Pons (tissue), 1 donor: Measurements from ENCODE around the gene AGAP1.
"Not testable (repeated sequence)": the region's sequence is repeated elsewhere in the genome, so short reads cannot be mapped to it uniquely, and the experiment has no call there.

ENCODE experiments used
- DNase-seq: peaks from one replicate; pipeline ENCODE4 v3.0.0-alpha.2; 2016; ENCODE audit warnings: low spot score

AGAP1 gene

DNA sequence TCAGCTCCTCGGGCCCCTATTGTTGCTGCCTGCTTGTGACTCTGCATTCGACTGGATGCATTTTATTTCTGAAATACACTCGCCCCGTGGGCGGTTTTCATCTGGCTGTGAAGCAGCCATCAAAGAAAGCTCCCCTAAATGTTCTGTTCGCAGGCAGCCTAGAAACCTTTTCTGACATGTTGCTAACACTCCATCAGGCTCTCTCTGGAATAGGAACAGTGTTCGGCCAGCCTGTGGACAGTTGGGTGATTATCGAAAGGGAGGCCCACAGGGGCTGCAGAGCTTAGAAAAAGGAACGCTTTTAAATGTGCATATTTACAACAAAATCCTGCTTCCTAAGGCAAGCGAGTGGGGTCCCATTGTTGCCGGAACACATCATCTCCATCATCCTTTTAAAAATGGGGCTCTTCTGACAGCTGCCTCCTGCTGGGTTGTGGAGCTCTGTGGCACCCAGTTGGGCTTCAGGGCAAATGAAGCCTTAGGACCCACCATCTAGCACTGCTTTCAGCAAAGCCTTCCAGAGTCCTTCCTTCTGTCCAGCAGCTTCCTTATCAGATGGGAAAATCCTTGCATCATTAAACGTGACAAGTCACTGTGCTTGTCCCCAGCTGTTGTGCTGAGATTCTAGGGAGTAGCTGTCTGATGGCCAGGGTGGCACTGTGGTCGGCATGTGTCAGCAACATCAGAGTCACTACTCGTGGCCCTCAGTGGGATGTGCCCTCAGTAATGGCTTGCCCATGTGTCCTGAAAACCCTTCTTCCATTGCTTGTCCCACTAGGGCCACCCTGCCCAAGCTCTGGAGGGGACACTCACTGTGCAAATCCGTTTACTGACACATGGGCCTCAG lies 571.7 kb downstream of the AGAP1 start:
- no peak for DNase-seq

DNA sequence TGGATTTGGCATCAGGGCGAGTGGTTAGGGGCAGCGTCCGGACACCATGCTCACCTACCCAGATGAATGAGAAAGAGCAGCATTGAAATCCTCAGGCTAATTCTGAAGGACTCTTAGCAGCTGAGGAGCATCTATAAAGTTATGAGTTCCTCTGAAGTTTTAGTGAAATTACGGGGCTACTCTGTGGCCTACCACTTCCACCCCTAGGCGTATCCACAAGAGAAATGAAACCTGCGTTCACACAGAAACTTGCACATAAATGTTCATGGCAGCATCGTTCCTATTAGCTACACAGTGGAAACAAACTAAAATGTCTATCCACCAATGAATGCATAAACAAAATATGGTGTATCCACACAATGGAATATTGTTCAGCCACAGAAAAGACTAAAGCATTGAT lies 576.4 kb downstream of the AGAP1 start:
- DNase-seq: no peak

DNA sequence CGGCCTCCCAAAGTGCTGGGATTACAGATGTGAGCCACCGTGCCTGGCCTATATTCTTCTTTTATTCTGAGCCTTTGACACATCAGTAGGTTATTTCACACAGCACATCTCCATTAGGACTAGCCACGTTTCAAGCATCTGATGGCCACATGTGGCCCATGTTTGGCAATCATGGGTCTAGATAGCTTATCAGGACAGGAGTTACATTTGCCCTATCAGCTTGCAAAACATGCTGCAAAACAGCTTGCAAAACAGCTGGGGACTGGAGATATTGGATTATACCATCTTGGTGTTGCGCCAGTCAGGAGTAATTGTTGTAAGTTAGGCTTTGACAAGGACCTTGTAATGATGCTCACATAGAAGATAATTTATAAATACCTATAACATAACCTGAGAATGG lies 579.4 kb downstream of the AGAP1 start:
- DNase-seq: no peak

DNA sequence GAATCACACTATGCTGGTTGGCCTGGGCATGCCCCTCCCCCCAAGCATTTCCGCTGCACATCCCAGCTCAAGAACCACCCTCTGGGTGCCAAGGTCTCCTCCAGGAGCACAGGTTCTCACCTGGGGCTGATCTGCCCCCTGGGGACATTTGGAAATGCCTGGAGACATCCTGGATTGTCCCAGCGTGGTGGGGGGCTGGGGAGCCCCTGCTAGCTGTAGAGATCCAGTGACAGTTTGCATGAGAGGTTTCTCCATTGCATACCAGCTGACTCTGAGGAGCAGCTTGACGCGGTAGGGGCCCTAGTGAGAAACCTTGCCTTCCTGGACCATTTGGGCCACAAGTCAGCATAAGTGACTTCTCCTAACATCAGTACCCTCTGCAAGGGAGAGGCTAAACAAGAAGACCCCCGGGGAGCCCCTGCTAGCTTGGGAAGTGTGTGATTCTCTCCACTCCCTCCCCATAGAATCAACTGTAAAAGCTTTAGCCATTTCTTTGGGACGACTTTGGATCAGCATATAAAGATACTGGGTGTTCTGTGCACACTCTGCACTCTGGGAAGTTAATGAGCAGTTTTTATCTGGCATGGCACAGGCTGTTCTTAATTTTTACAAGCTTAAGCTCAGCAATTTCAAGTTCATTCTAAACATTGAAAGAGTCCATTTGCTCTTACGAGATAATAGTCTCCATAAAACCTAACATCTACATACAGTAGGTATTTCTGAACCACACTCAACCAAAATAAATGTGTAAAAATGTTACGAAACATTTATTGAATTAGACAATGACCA lies 580.2 kb downstream of the AGAP1 start:
- DNase-seq: no peak

DNA sequence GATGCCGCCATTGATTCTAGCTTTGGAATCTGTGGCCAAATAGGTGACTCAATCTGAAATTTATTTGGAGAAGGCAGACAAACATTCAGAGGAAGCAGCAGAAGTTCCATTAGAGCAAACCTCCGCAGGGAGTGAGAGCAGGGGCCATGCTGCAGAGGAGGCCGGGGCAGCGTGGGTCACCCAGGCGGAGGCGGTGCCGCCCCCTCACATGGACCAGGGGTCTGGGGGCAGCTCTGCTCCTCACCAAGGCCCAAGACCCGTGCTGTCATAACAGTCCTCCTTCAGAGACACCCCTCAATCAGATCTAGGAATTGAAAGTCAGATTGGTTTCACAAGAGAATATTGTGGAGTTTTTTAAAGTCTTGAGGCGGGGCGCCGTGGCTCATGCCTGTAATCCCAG lies 582.0 kb downstream of the AGAP1 start:
- no peak for DNase-seq

DNA sequence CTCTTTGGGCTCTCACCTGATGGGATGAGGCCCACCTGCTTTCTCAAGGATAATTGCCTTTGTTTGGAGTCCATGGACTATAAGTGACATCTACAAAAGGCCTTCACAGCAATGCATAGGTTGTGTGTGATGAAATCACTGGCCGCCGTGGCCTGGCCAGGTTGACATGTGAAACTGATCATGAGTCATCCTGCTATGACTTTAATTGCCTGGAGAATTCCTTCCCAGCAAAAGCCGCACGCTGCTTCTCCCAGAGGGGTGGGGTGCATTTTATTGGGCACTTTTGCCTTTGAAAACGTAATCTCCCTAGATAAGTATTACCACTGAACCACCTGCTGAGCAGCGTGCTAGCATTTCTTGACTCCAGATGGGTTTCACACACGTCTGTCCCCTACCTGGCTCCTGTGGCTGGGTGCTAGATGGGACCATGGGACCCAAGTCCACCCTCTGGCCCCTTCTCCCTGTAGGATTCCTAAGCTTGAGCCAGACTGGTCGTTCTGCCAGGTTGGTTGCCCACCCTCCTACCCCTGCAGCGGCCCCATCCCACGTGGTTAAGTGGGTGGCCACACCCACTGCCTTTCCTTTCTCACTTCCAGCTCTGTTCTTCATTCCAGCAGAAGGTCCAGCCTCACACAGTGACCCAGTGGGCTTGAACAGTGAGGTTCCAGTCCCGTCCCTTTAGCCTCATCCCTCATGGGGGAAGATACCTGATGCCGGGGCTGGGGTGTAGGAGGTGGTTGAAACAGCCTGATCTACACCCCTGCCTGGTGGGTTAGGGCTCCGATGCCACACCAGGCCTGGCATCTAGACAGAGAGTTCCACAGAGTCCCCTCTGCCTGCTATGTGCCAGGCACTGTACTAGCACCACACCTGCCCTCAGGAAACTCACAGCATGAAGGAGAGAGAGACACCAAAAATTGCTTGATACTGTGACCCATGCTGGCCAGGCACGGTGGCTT lies 584.7 kb downstream of the AGAP1 start:
- no peak for DNase-seq

DNA sequence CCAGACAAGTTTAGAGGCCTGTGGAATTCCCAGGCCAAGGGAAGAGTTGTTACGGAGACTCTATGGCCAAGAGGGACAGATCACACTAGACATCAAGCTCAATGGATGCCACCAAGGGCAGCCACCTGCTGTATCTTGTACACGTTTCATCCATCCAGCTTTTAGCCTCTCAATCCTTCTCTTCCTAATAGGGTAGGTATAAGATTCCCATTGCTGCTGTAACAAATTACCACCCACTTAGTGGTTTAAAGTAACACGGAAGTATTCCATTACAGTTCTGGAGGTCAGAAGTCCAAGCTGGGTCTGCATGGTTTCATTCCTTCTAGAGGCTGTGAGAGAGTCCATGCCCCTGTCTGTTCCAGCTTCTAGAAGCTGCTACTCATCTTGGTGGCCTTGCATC lies 586.6 kb downstream of the AGAP1 start:
- DNase-seq: no peak

DNA sequence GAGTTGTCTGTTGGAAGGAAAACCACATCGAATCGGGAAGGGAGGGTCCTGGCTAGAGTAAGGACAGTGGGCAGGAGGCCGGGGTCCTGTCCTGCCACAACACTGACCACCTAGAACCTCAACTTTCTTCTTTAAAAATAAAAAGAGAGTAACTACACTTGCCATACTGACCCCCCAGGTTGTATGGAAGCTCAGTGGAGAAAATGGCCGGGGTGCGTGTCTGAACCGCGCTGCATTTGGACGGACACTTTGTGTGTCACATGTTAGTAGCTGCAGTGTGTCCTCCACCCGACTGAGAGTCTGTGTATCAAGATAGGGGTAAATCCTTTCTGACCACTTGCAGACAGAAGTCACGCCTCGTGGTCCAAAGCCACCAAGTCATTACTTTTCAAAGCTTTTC lies 587.3 kb downstream of the AGAP1 start:
- no peak for DNase-seq

DNA sequence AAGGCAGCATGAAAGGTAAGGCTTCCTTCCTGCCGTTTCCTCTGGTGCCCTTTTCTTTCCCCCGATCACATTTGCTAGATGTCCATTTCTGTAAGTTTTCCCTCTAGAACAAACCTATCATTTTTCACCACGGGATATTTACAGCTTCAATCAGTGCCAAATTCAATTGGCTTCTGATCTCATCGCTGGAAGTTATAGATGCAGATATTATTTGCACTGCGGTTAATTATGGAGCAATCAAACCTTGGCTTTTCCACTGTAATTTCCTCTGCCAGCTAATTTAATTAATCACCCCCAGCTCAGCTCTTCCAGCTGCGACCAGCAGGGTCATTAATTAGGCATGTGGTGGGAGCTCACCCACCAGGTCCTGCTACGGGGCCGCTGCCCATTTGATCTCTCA lies 588.2 kb downstream of the AGAP1 start:
- no peak for DNase-seq

DNA sequence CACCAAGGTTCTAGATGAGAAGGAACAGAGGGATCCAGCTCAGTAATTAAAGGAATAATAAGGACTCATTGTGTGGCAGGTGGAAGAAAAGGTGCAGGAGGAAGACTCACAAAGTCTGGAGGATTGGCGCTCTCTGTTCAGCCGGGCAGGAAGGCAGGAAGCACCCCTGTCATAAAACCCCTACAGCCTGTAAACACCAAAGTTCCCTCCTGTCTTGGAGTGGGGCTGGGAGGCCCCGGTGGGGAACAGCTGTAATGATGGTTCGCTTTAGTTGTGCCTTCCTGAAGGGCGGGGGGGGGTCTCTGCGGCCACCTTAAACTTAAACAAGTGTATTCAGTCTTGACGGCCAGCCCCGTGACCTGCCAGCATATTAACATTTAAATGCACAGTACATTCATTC lies 590.1 kb downstream of the AGAP1 start:
- DNase-seq: no peak

DNA sequence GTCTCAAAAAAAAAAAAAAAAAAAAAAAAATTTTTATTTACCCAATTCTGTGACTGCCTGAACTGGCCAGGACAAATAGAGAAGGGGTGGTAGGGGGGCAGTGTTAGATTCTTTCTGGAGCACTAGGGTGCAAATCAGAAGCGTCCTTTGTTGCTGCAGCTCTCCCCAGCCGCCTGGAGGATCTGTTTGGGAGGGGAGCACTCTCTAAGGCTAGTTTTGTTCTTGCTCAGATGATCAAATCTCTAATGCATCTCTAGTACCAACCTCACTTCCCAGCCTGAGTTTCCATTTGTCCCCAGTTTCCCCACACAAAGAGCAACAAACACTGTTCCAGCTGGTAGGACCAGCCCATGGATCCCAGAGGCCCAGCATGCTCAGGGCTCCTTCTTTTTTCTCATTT lies 591.4 kb downstream of the AGAP1 start:
- peak; percentile 51 for DNase-seq

DNA sequence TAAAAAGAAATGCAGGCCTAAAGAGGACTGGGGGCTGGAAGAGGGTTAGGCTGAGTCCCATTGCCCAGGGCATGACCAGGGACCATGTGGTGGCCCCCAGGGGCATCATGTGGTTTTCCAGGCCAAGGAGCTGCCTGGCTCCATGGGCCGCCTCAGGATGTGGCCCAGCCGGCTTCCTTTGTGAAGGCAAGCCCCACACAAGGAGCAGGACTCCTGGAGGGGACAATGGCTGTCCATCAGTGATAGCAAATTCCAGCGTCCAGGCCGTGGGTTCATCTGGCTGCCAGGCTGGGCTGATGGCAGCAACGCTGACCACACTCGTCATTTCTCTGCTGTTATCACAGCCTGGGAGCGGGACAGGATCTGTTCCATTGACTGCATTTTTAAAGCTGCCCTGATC lies 591.8 kb downstream of the AGAP1 start:
- DNase-seq: no peak

DNA sequence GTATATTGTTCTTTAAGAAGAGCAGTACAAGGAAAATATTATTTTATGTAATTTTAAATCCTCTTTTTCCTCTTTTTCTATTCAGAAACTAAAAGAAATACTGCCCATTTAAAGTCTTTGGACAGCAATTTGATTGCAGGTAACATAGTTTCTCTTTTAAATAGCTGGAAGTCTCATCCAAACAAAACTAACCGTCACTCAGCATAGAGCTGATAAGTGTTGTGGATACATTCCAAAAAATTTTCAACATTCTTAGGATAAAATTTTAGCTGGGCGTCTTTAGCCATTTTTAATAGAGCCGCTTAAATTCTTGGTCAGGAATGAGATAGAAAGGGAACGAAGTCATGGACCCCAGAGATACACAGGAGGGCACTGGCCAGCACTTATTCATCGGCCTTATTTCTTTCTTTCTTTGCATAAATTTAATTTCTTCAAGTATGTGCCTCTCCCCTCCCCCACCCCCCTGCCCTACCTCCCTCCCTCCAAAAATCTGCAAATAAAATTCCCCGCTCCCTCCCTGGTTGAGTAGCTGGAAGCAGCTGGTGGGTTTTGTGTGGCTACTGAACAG lies 592.6 kb downstream of the AGAP1 start:
- DNase-seq: no peak

DNA sequence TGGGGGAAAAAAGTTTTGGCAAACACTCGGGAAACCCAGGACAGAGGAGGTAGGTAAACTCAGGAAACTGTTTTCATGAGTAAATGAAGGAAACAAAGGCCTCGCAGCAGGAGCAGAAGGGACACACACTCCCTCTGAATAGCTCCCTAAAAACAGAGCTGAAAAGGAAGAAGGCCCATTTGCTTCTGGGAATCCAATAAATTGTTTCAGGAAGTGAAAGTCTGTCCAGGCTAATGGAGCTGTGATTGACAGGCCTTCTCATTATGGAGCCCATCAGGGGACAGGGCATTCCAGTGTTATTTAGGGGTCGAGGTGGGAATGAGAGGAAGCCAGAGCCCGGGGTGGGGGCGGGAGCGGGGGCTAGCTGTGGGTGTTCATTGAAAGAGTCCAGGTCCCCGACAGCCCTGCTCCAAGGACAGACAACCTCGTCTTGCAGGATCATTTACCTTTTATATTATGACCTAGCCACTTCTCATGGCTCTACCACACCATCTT lies 593.2 kb downstream of the AGAP1 start:
- DNase-seq: no peak

DNA sequence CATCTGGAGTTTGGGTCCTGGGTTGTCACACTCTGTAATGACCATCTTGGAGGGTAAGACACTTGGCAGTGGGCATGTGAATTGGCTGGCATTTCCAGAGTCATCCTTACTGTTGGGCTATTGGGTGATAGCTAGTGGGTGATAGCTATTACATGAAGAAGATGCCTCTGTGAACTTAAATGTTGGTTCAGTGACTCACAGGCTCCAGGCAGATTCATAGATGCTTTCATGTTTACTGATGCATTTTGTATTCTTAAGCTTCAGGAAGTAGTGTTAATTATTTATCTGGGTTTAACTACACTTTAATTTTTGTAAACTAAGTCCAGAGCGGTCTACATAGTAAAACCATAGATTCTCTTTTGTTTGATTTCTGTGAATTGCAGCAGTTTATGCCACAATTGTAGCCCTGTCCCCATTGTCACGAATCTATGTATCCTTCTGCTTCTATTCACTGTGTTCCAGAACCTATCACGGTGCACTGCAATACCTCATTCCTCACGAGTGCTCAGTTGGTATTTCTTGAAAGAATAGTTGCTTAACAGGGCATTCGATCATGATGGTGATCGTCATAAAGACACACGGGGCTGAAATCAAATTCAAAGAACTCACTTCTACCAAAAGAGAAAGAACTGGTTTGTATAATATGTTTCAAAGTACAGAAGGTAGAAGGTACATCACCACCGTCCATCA lies 594.7 kb downstream of the AGAP1 start:
- peak; percentile 39 for DNase-seq

DNA sequence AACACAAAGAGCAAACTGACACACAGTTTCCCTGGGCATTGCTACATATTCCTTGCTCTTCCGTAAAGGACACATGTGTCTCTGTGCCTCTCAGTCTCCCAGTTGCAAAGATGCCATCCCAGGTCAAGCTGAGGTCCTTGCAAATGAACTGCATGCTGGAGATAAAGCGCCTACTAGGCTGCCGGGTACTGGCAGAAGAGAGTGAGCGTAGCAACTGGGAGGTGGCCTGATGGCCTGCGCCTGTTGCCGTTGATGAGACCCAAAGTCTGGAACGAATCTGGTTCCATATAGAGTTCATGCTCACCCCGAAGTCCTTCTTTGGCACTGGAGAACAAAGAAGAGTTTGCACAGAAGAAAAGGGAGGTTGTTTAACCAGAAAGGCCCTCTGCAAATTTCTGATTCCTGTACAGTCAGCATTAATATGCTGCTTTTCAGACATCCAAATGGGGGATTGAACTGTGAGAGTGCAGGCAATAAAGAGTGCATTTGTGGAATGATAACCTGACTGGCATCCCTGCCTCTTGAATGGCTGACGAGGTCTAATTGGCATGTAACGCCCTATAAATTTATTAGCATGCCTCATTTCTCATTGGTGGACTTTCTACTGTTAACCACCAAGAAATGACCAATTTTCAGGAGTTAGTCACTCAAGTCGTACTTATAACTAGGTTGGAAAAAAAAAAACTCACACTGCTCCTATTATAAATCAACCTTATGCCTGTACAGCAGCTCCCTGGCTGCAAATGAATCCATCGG lies 595.6 kb downstream of the AGAP1 start:
- no peak for DNase-seq

DNA sequence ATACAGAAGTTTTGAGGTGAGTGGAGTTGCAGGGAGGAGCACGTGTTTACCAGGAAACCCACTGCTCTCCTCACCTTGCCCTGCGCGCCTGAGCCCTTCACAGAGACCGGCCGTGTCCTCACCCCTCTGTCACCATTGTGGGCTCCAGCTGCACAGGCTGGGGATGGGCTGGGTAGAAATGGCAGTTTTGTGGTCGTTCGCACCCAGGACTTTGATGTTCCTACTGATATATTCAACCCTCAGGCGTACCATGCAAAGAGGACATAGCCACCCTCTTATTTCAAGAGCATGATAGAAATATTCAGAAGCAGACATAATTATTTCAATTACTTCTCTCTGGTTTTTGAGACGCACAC lies 596.2 kb downstream of the AGAP1 start:
- no peak for DNase-seq

DNA sequence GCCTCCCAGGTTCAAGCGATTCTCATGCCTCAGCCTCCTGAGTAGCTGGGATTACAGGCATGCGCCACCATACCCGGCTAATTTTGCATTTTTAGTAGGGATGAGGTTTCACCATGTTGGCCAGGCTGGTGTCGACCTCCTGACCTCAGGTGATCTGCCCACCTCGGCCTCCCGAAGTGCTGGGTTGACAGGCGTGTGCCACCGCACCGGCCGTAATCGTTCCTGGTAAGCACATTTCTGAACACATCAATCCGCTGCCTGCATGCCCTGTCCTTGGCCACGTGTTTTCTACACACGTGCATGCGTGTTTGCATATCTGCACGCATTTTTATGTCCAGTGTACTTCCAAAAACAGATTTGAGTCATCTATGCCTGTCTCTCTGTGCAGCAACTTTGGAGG lies 597.0 kb downstream of the AGAP1 start:
- DNase-seq: not testable (repeated sequence)

DNA sequence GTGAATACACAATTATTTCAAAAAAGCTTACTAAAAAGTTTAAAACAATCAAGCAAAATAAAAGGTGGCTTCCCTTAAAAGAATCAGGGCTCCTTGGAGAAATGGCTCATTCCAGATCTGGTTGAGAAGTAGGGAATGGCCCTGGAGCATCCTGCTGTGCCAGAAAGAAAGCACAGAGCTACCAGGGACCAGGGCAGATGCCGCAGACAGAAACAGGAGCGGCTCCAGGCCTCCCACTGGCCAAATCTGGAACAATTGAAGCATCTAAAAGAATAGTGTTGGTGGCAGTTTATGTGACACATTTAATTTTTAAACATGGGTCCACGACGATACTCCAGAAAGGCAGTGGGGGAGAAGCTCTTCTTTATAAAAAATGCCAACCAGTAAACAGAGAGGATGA lies 598.9 kb downstream of the AGAP1 start:
- DNase-seq: no peak

DNA sequence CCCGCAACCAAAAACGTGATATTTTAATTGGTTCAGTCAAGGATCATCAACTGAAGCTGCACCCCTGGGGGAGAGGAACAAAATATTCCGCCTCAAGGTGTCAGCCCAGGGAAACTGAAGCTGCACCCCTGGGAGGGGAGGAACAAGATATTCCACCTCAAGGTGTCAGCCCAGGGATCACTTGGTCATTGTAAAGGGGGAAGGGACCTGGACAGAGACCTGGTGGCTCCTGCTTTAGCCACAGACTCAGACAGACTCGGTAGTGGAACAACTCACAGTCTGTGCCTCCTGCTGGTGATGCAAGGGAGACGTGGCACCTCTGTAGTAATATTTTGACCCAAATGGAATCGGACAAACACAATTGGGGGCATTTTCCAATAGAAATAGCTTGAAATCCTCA lies 599.3 kb downstream of the AGAP1 start:
- DNase-seq: no peak

DNA sequence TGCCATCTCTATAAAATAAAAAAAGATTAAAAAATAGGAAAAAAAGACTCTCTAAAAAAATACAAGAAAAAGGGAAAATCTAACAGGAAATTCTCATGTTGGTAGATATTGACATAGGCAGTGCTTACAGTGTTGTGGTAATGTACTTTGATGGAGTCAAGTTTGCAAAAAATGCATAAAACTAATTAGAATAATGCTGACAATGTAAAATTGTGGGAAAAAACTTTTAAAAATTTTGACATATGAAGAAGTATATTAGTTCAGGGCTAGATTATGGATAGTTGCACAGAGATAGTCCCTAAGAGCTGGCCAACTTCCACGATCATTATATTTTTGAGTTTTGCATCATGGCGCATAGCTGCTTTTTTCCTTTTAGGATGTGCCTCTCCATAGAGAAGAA lies 601.7 kb downstream of the AGAP1 start:
- DNase-seq: no peak
